PC-9 (cell line): ENCODE data around the gene NMRAL1. TPM values are rescaled to one million over a fixed set of nuclear protein-coding genes. Genes with fewer than 3 reads are reported as not detected.

ENCODE experiments used
- BruUV-seq: library from RNA; stranded (reverse); fragments of 400-500 nt; replicated peaks from 2 replicates; lab custom pipeline; 2021; lab: Mats Ljungman, UMichigan
- CTCF ChIA-PET: fragments of 300-600 bp; sonication (Branson Sonifier 250); formaldehyde crosslinking; loops from one replicate; lab custom pipeline; 2022; ENCODE audit warnings: antibody characterized with exemption; lab: Charles Lee
- POLR2A ChIA-PET: fragments of 300-600 bp; sonication (Branson Sonifier 250); formaldehyde crosslinking; loops from one replicate; lab custom pipeline; 2022; ENCODE audit warnings: antibody characterized with exemption; ENCODE audit not compliant: unreplicated experiment; lab: Charles Lee
- DNase-seq, 2 experiments: peaks; one replicate each; pipeline versions ENCODE4 v3.0.0 to v3.0.0-alpha.2; 2015 to 2022; ENCODE audit warnings: mixed read lengths in 1 of 2
- H2AFZ ChIP-seq: fragments of 200-600 bp; sonication (generic); 2 replicates; pipeline ENCODE4 v1.8.1; 2017; ENCODE audit warnings: antibody characterized with exemption
- H3F3A ChIP-seq: fragments of 200-600 bp; sonication (generic); 2 replicates; pipeline ENCODE4 v1.8.1; 2017; ENCODE audit warnings: antibody characterized with exemption, mild to moderate bottlenecking, low read depth; ENCODE audit not compliant: insufficient read depth
- H3K27ac ChIP-seq: fragments of 200-600 bp; sonication (generic); 2 replicates; pipeline ENCODE4 v1.6.1; 2016; ENCODE audit warnings: mixed run types
- H3K27me3 ChIP-seq: fragments of 200-600 bp; sonication (generic); 2 replicates; pipeline ENCODE4 v1.6.1; 2016; ENCODE audit warnings: low read depth, mixed run types; ENCODE audit not compliant: insufficient read depth
- H3K36me3 ChIP-seq: fragments of 200-600 bp; sonication (generic); 2 replicates; pipeline ENCODE4 v1.6.1; 2016; ENCODE audit warnings: low read depth, mixed run types
- H3K4me1 ChIP-seq: fragments of 200-600 bp; sonication (generic); replicated peaks from 2 replicates; pipeline ENCODE4 v1.6.1; 2016; ENCODE audit warnings: mixed run types; ENCODE audit not compliant: insufficient read depth
- H3K4me2 ChIP-seq: fragments of 200-600 bp; sonication (generic); 2 replicates; pipeline ENCODE4 v1.6.1; 2017; ENCODE audit warnings: mixed run types
- H3K4me3 ChIP-seq: fragments of 200-600 bp; sonication (generic); 2 replicates; pipeline ENCODE4 v1.6.1; 2016; ENCODE audit warnings: mixed run types
- H3K79me2 ChIP-seq: fragments of 200-600 bp; sonication (generic); 2 replicates; pipeline ENCODE4 v1.6.1; 2017; ENCODE audit warnings: low read depth, mixed run types
- H3K9me2 ChIP-seq: fragments of 200-600 bp; sonication (generic); 2 replicates; pipeline ENCODE4 v1.8.1; 2017; ENCODE audit warnings: mild to moderate bottlenecking; ENCODE audit not compliant: insufficient read depth
- H3K9me3 ChIP-seq: fragments of 200-600 bp; sonication (generic); 2 replicates; pipeline ENCODE4 v1.8.1; 2016; ENCODE audit warnings: low read depth; ENCODE audit not compliant: insufficient read depth
- H4K20me1 ChIP-seq: fragments of 200-600 bp; sonication (generic); 2 replicates; pipeline ENCODE4 v1.8.1; 2017; ENCODE audit not compliant: insufficient read depth
- CTCF ChIP-seq: fragments of 200-600 bp; sonication (generic); conservative IDR thresholded peaks from 2 replicates; pipeline ENCODE4 v1.6.1; 2017; ENCODE audit warnings: mixed run types, antibody characterized with exemption, mild to moderate bottlenecking, moderate library complexity
- EZH2 ChIP-seq: fragments of 200-600 bp; sonication (generic); IDR thresholded peaks from 2 replicates; pipeline ENCODE4 v1.8.0; 2017; ENCODE audit warnings: antibody characterized with exemption, low read depth
- intact Hi-C: fragments of 100-400 bp; cut with micrococcal nuclease; formaldehyde crosslinking; loops from one replicate; pipeline ENCODE4 v1.10.0; 2022; ENCODE audit not compliant: unreplicated experiment
- total RNA-seq: library from RNA; stranded (reverse); gene quantifications from 2 replicates; pipeline ENCODE4 v1.2.3, GENCODE V29; 2021

Gene NMRAL1
- total RNA-seq, 1 experiment from 2014 or later = 118 TPM

GRCh38 chr16:4517812-4518680, 43.6 kb upstream of the NMRAL1 start:
- intact Hi-C loops = loop anchor here (1.0 kb wide), 2 partner anchors 67 to 106 kb away; partner anchors contain the start of gene MGRN1
- TF ChIP-seq EZH2 = no peak
- peak; percentile 74 for TF ChIP-seq CTCF
- Histone ChIP-seq H3K4me3 (no peak overlapping the region), H3K79me2 (no peaks in the 10 kb centered on the region), H4K20me1 (no peaks in the 10 kb centered on the region; the same call in 1 of the 2 replicates), H3K9me3 (no peaks in the 10 kb centered on the region), H3K27me3 (no peaks in the 10 kb centered on the region), H3K4me2 (no peak overlapping the region), H3K27ac (no peak overlapping the region), H2AFZ (no peak overlapping the region), H3F3A (peaks cover 4% of the 10 kb centered on the region; the same call in 1 of the 2 replicates), H3K36me3 (no peaks in the 10 kb centered on the region), H3K9me2 (no peaks in the 10 kb centered on the region), H3K4me1 (no peaks in the 10 kb centered on the region)
- DNase-seq = peak in 1 of 2 experiments; percentile 45
- ChIA-PET POLR2A (interaction anchor here (0.7 kb wide), 2 partner anchors 31 to 284 kb away, joined by 4 to 11 read pairs; no protein-coding TSS in a partner anchor), CTCF (interaction anchor here (0.5 to 0.6 kb wide), 3 partner anchors 98 to 180 kb away, joined by 3 to 4 read pairs (median 4); partner anchors contain the start of gene MGRN1)
- BruUV-seq = no TSS peak

GRCh38 chr16:4515611-4516233, 41.3 kb upstream of the NMRAL1 start:
- H3K9me2 ChIP-seq = no peaks in the 10 kb centered on the region
- H3K27ac ChIP-seq = no peak overlapping the region
- H2AFZ ChIP-seq = no peak overlapping the region
- H4K20me1 ChIP-seq = no peaks in the 10 kb centered on the region; the same call in 1 of the 2 replicates
- H3K9me3 ChIP-seq = no peaks in the 10 kb centered on the region
- no peaks in the 10 kb centered on the region for H3K36me3 ChIP-seq
- DNase-seq = no peak
- no peak overlapping the region for H3K4me2 ChIP-seq
- H3F3A ChIP-seq = peaks cover 4% of the 10 kb centered on the region; the same call in 1 of the 2 replicates
- ChIA-PET POLR2A (interaction anchor here (0.6 kb wide), 1 partner anchor 120 kb away, joined by 6 read pairs; no protein-coding TSS in a partner anchor), CTCF (no interaction called here)
- H3K27me3 ChIP-seq = no peaks in the 10 kb centered on the region
- BruUV-seq = no TSS peak
- no peak overlapping the region for H3K4me3 ChIP-seq
- intact Hi-C loops = no loop called here
- H3K4me1 ChIP-seq = no peaks in the 10 kb centered on the region
- no peaks in the 10 kb centered on the region for H3K79me2 ChIP-seq
- TF ChIP-seq CTCF (no peak), EZH2 (no peak)

- H3K27ac ChIP-seq = no peak overlapping the region
- no peak overlapping the region for H3K4me2 ChIP-seq
- H4K20me1 ChIP-seq = no peaks in the 10 kb centered on the region; the same call in 1 of the 2 replicates
- CTCF ChIA-PET = interaction anchor here (0.6 kb wide), 1 partner anchor 163 kb away, joined by 3 read pairs; no protein-coding TSS in a partner anchor
- no peaks in the 10 kb centered on the region for H3K4me1 ChIP-seq
- POLR2A ChIA-PET = no interaction called here
- H3K27me3 ChIP-seq = no peaks in the 10 kb centered on the region
- no peak overlapping the region for H3K4me3 ChIP-seq
- TF ChIP-seq CTCF = no peak
- no peak for TF ChIP-seq EZH2
- no peaks in the 10 kb centered on the region for H3K79me2 ChIP-seq
- no TSS peak for BruUV-seq
- no peaks in the 10 kb centered on the region for H3K9me2 ChIP-seq
- no peaks in the 10 kb centered on the region for H3K36me3 ChIP-seq
- no peak overlapping the region for H2AFZ ChIP-seq
- DNase-seq = no peak
- H3K9me3 ChIP-seq = no peaks in the 10 kb centered on the region
- intact Hi-C loops = no loop called here
- peaks cover 4% of the 10 kb centered on the region; the same call in 1 of the 2 replicates for H3F3A ChIP-seq
These were observed 40.2 kb upstream of the NMRAL1 start for GRCh38 chr16:4514606-4515005.
